GM10266 (cell line): ENCODE measurements around the gene ADAM15.

ENCODE experiments used
- DNase-seq: peaks from one replicate; pipeline ENCODE4 v3.0.0; 2012; ENCODE audit errors: extremely low spot score
- TF ChIP-seq, protein P1 (sequence below): IDR thresholded peaks from 2 replicates; pipeline ENCODE4 v1.5.1; 2012; ENCODE audit warnings: mild to moderate bottlenecking, low read depth; ENCODE audit not compliant: control insufficient read depth, insufficient read depth; ENCODE audit errors: missing control alignments

ADAM15 gene

DNA sequence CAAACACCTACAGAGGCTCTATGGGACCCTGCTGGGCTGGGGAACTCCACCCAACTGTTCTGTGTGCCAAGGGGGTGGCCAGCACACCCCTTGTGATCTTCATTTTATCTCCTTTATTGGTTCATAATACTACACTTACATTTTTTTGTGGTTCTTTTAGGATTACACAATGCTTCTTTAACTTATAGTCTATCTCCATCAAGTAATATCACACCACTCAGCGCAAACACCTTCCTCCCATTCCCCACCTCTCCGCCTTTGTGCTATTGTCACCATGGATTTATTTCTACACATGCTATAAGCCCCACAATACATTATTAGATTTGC, 43.5 kb downstream of the ADAM15 start:
- TF ChIP-seq, protein P1, sequence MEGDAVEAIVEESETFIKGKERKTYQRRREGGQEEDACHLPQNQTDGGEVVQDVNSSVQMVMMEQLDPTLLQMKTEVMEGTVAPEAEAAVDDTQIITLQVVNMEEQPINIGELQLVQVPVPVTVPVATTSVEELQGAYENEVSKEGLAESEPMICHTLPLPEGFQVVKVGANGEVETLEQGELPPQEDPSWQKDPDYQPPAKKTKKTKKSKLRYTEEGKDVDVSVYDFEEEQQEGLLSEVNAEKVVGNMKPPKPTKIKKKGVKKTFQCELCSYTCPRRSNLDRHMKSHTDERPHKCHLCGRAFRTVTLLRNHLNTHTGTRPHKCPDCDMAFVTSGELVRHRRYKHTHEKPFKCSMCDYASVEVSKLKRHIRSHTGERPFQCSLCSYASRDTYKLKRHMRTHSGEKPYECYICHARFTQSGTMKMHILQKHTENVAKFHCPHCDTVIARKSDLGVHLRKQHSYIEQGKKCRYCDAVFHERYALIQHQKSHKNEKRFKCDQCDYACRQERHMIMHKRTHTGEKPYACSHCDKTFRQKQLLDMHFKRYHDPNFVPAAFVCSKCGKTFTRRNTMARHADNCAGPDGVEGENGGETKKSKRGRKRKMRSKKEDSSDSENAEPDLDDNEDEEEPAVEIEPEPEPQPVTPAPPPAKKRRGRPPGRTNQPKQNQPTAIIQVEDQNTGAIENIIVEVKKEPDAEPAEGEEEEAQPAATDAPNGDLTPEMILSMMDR = no peak
- DNase-seq = no peak

DNA sequence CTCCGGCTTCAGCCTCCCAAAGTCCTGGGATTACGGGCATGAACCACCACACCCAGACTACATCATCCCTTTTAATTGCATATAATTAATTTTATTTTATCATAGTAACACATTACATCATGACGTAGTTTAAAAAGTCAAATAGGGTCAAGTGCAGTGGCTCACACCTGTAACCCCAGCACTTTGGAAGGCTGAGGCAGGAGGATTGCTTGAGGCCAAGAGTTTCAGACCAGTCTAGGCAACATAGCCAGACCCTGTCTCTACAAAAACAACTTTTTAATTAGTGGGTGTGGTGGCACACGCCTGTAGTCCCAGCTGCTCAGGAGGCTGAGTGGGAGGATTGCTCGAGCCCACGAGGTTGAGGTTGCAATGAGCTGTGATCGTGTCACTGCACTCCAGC, 48.2 kb downstream of the ADAM15 start:
- TF ChIP-seq, protein P1 = no peak
- DNase-seq = no peak

DNA sequence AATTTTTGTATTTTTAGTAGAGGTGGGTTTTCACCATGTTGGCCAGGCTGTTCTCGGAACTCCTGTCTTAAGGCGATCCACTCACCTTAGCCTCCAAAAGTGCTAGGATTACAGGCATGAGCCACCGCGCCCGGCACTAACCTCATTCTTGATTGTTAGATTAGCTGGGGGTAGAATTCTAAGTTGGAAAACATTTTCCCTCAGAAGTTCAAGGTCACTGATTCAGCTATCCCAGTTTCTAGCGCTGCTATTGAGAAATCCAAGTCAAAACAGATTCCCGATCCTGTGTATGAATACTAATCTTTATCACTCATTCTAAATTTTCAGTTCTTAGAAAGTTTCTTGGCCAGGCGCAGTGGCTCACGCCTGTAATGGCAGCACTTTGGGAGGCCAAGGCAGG, 52.2 kb downstream of the ADAM15 start:
- TF ChIP-seq, protein P1 = no peak
- no peak for DNase-seq

DNA sequence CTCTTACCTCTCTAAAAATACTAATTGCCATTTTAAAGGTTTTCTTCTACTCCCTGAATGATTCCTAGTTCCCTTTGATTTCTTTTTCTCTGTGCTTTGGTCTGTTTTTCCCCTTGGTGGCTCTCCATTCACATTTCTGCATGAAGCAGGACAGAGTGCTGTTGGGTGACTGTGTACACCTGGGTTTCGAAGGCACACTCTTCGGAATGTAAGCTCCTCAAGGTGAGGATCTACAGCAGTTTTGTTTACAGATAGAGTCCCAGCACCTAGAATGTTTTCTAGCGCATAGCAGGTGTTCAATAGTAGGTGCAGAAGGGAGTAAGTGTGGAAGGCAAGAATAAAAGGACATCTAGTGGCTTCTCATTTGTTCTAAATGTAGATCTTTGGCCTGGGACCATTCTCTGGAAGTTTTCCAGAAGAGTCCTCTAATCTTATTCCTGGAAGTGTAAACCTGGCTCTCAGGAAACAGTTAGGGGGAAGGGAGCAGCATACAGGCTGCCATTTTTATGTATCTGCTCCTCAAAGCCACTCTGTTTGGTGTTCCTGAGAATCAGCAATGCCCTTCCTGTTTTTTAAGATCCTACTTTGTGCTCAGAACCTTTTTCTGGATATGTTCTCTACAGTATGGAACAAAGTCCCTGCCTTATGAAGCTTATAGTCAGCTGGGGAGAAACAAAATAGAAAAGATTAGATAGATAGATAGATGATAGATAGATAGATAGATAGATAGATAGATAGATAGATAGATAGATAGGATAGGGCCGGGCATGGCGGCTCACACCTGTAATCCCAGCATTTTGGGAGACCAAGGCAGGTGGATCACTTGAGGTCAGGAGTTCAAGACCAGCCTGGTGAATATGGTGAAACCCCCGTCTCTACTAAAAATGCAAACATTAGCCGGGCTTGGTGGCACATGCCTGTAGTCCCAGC, 53.8 kb downstream of the ADAM15 start:
- TF ChIP-seq, protein P1 = no peak
- no peak for DNase-seq

DNA sequence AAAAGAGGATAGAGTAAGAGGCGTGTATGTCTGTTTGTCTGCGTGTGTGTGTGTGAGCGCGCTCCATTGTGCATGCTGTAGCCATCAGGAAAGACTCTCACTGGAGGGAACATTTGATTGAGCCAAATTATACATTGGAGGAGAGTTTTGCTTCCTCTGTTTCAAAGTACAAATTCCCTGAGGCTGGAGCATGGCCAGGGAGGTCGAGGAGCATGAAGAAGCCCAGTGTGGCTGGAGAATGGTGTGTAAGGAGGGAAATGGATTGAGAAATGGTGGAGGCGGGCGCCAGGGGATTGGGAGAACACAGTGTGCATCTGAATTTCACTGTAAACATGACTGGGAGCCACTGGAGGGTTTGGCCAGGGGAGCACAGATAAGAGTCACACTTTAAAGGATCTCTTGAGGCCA, 54.5 kb downstream of the ADAM15 start:
- TF ChIP-seq, protein P1 = no peak
- no peak for DNase-seq

DNA sequence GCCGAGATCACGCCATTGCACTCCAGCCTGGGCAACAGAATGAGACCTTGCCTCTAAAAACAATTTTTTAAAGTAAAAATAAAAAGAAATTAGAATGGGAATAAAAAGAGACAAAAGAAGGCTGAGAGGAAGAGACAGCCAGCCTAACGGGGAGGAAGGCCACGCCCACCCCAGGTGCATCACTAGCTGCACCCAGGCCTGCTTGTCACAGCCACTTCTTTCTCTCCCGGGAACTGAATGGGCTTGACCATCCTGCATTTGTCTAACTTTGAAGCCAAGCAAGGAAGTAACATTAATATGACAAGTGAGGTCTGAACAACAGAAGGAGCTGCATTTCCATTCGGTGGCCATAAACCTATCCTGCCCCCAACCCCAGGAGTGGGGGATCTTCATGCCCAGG, 55.7 kb downstream of the ADAM15 start:
- DNase-seq = no peak
- TF ChIP-seq, protein P1 = no peak
